BLaER1 (cell line): ENCODE results near the gene ARHGEF28.

Experiments
- H3K27ac ChIP-seq: shearing (Covaris generic); formaldehyde crosslinking; 2 replicates; pipeline ENCODE4 v1.8.1; 2022
- H3K27me3 ChIP-seq: shearing (Covaris generic); formaldehyde crosslinking; 2 replicates; pipeline ENCODE4 v1.8.1; 2022
- H3K36me3 ChIP-seq: shearing (Covaris generic); formaldehyde crosslinking; 2 replicates; pipeline ENCODE4 v1.8.1; 2022
- H3K4me1 ChIP-seq: shearing (Covaris generic); formaldehyde crosslinking; 2 replicates; pipeline ENCODE4 v1.8.1; 2022
- H3K4me2 ChIP-seq: shearing (Covaris generic); formaldehyde crosslinking; 2 replicates; pipeline ENCODE4 v1.8.1; 2022
- H3K4me3 ChIP-seq: shearing (Covaris generic); formaldehyde crosslinking; 2 replicates; pipeline ENCODE4 v1.8.1; 2022
- H3K9ac ChIP-seq: shearing (Covaris generic); formaldehyde crosslinking; 2 replicates; pipeline ENCODE4 v1.8.1; 2022
- H3K9me3 ChIP-seq: shearing (Covaris generic); formaldehyde crosslinking; 2 replicates; pipeline ENCODE4 v1.8.1; 2022
- H4K20me1 ChIP-seq: shearing (Covaris generic); formaldehyde crosslinking; 2 replicates; pipeline ENCODE4 v1.8.1; 2022
- Cebpa-rat ChIP-seq: shearing (Covaris generic); IDR thresholded peaks from 2 replicates; pipeline ENCODE4 v1.8.1; 2022

Gene ARHGEF28

GRCh38 chr5:73786043-73786831 lies 160.2 kb downstream of the ARHGEF28 start:
- Histone ChIP-seq H3K4me3 (no peak overlapping the region), H3K9ac (no peak overlapping the region)

GRCh38 chr5:73789851-73790281 lies 163.9 kb downstream of the ARHGEF28 start:
- Histone ChIP-seq H3K36me3 (no peaks in the 10 kb centered on the region), H3K4me2 (peak overlapping the region; percentile 49), H3K4me3 (no peak overlapping the region), H3K4me1 (peaks cover 14% of the 10 kb centered on the region), H3K9me3 (no peaks in the 10 kb centered on the region), H4K20me1 (no peaks in the 10 kb centered on the region), H3K27ac (no peak overlapping the region), H3K27me3 (no peaks in the 10 kb centered on the region), H3K9ac (no peak overlapping the region)
- no peak for TF ChIP-seq Cebpa-rat

More at GRCh38 chr5:73786043-73786831, 160.2 kb downstream of the ARHGEF28 start:
- H3K27ac ChIP-seq = no peak overlapping the region
- no peaks in the 10 kb centered on the region for H3K27me3 ChIP-seq
- no peak for TF ChIP-seq Cebpa-rat
- no peaks in the 10 kb centered on the region for H4K20me1 ChIP-seq
- no peaks in the 10 kb centered on the region for H3K9me3 ChIP-seq
- no peaks in the 10 kb centered on the region for H3K36me3 ChIP-seq
- no peak overlapping the region for H3K4me2 ChIP-seq
- peaks cover 14% of the 10 kb centered on the region for H3K4me1 ChIP-seq

DNA sequence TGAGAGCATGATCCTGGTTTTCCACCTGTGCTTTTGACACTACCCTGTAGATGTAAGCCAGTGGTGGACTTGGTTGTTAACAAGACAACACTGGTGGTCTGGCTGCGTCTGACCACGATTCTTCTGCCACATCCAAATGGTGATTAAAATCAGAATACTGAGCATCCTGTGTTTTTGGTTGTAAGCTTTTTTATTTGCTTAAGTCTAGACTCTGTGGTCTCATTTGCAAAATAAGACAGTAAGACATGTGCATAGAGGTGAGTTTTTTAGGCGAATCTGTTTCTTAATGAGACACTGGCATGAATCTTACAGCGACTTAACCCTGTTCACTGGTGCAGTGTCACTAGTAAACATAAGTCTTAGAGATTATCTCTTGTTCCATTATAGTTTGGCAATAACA lies 165.4 kb downstream of the ARHGEF28 start:
- no peaks in the 10 kb centered on the region for H3K9me3 ChIP-seq
- no peak overlapping the region for H3K4me3 ChIP-seq
- no peak for TF ChIP-seq Cebpa-rat
- H3K9ac ChIP-seq = no peak overlapping the region
- H3K27ac ChIP-seq = no peak overlapping the region
- no peaks in the 10 kb centered on the region for H3K27me3 ChIP-seq
- H3K4me2 ChIP-seq = no peak overlapping the region
- no peaks in the 10 kb centered on the region for H4K20me1 ChIP-seq
- H3K36me3 ChIP-seq = no peaks in the 10 kb centered on the region
- H3K4me1 ChIP-seq = peaks cover 23% of the 10 kb centered on the region

DNA sequence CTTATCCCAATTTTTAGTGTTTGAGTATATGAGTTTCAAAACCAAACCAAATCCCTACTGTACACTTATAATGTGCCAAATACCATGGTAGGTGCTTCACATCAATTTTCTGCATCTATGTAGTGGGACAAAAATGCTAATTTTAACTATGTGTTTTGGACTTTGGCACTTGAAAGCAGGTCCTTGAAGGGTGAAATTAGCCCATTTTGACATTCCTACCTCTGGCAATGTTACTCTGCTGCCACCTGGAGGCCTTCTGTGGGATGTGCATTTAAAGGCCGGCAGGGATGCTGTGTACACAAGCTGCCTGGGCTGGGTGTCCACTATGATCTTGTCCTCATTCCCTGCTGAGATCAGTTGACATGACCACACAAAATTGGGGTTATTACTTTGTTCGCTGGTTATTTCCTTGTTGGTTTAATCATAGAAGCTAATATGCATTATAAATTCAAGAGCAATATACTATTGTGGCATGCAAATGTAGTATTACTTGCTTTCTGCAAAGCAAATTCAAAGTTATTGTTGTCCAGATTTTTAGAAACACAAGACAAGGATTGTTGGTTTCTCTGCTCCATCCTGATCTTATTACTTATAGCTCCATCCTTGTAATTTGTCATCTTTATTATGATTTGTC lies 166.8 kb downstream of the ARHGEF28 start:
- H3K4me2 ChIP-seq = no peak overlapping the region
- H3K4me1 ChIP-seq = peaks cover 34% of the 10 kb centered on the region
- H4K20me1 ChIP-seq = no peaks in the 10 kb centered on the region
- no peak for TF ChIP-seq Cebpa-rat
- no peaks in the 10 kb centered on the region for H3K9me3 ChIP-seq
- H3K27me3 ChIP-seq = no peaks in the 10 kb centered on the region
- no peak overlapping the region for H3K27ac ChIP-seq
- no peak overlapping the region for H3K9ac ChIP-seq
- no peak overlapping the region for H3K4me3 ChIP-seq
- H3K36me3 ChIP-seq = no peaks in the 10 kb centered on the region

DNA sequence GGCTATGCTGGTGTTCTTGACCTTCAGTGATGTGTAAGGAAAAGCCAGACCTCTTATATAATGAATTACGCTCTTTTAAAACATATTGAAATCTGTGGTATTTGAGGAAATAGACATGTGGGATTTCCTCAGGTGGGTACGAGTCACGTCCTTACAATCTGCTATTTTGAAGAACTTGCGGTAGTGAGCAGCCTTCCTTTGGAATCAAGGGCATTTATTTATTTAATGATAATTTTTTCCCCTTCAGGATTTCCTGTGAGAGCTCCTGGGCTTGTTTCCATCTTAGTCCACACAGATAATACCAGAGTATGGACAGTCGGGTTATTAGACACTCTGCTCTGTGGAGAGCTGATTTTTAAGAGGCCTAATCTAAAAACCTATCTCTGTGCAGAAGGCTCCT lies 167.9 kb downstream of the ARHGEF28 start:
- H3K9ac ChIP-seq = no peak overlapping the region
- no peak overlapping the region for H3K27ac ChIP-seq
- H3K4me1 ChIP-seq = peaks cover 34% of the 10 kb centered on the region
- H3K36me3 ChIP-seq = no peaks in the 10 kb centered on the region
- no peaks in the 10 kb centered on the region for H3K9me3 ChIP-seq
- no peaks in the 10 kb centered on the region for H3K27me3 ChIP-seq
- H3K4me2 ChIP-seq = no peak overlapping the region; the same call in 1 of the 2 replicates
- no peaks in the 10 kb centered on the region for H4K20me1 ChIP-seq
- no peak overlapping the region for H3K4me3 ChIP-seq
- TF ChIP-seq Cebpa-rat = no peak

GRCh38 chr5:73796164-73797131 lies 170.5 kb downstream of the ARHGEF28 start:
- Histone ChIP-seq H3K27me3 (no peaks in the 10 kb centered on the region), H3K4me3 (no peak overlapping the region), H4K20me1 (no peaks in the 10 kb centered on the region), H3K4me2 (peak overlapping the region; percentile 42), H3K9ac (no peak overlapping the region), H3K36me3 (no peaks in the 10 kb centered on the region), H3K27ac (no peak overlapping the region), H3K9me3 (no peaks in the 10 kb centered on the region), H3K4me1 (peaks cover 20% of the 10 kb centered on the region)
- TF ChIP-seq Cebpa-rat = no peak

- H3K4me2 ChIP-seq = peak overlapping the region; percentile 42
- TF ChIP-seq Cebpa-rat = no peak
These were observed 171.1 kb downstream of the ARHGEF28 start for GRCh38 chr5:73797132-73797510.

DNA sequence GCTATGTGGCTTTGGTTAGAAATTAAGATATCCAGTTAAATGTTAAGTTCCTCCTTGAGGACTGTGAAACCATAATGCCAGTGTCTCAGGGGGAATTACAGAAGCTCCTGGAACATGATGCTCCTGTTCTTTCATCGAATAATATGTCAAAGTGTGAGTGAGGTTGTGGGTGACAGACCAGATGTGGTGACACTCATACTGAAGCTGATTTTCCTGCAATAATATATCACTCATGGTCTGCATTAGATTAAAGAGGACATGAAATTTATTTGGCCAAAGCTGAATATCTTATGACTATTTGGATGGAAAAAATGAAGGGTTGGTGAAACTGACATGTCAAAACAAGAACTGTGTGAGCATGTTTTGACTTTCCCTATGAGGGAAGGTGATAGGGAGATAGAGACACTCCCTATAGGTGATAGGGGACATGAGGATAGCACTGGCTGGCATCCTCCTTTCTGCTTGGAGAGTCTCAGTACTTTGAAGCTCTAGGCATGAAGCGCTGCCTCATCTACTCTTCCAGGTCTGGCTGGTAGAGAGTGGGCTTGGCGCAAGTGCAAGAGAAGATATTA lies 173.5 kb downstream of the ARHGEF28 start:
- H3K36me3 ChIP-seq = no peaks in the 10 kb centered on the region
- H3K9me3 ChIP-seq = no peaks in the 10 kb centered on the region
- H3K4me1 ChIP-seq = peaks cover 20% of the 10 kb centered on the region
- no peak overlapping the region for H3K9ac ChIP-seq
- no peak overlapping the region for H3K4me2 ChIP-seq
- H3K27me3 ChIP-seq = no peaks in the 10 kb centered on the region
- no peak overlapping the region for H3K27ac ChIP-seq
- TF ChIP-seq Cebpa-rat = no peak
- no peaks in the 10 kb centered on the region for H4K20me1 ChIP-seq
- no peak overlapping the region for H3K4me3 ChIP-seq

More at GRCh38 chr5:73797132-73797510, 171.1 kb downstream of the ARHGEF28 start:
- no peak overlapping the region for H3K27ac ChIP-seq
- no peak overlapping the region for H3K4me3 ChIP-seq
- no peaks in the 10 kb centered on the region for H4K20me1 ChIP-seq
- no peaks in the 10 kb centered on the region for H3K36me3 ChIP-seq
- no peaks in the 10 kb centered on the region for H3K9me3 ChIP-seq
- H3K9ac ChIP-seq = no peak overlapping the region
- H3K4me1 ChIP-seq = peaks cover 20% of the 10 kb centered on the region
- H3K27me3 ChIP-seq = no peaks in the 10 kb centered on the region

- H3K9me3 ChIP-seq = no peaks in the 10 kb centered on the region
- H3K27ac ChIP-seq = no peak overlapping the region
- no peaks in the 10 kb centered on the region for H3K27me3 ChIP-seq
- no peak overlapping the region for H3K4me3 ChIP-seq
- no peaks in the 10 kb centered on the region for H3K36me3 ChIP-seq
- no peaks in the 10 kb centered on the region for H4K20me1 ChIP-seq
- no peak overlapping the region for H3K9ac ChIP-seq
- no peak for TF ChIP-seq Cebpa-rat
- H3K4me2 ChIP-seq = no peak overlapping the region
- peaks cover 8% of the 10 kb centered on the region for H3K4me1 ChIP-seq
These were observed 175.7 kb downstream of the ARHGEF28 start for GRCh38 chr5:73801686-73802085.
